ENCODE results near the gene CHAC1. TPM values are rescaled to one million over a fixed set of nuclear protein-coding genes. Genes with fewer than 3 reads are reported as not detected.
A peak's percentile ranks its signal among the peaks of the same experiment; 100 is the strongest.

The CHAC1 gene
- total and polyA plus RNA-seq, 2 of the 13 experiments (the other 11 are each of a cell fraction or from before 2014, with no cell fraction given), result 0.44 TPM; not detected in 1

GRCh38 chr15:40929660-40930429 lies 23.4 kb upstream of the CHAC1 start (continued):
- no peak; the same call in none of the 2 replicates for TF ChIP-seq ZNF687 (CRISPR knock-in tag; IDR thresholded peaks at IDR 0.05)
- TF ChIP-seq FOXO4 (CRISPR knock-in tag; conservative IDR thresholded peaks at IDR 0.05), result 0 out of 2 replicates have a peak, but pooled peaks have one; percentile 33
- peak; percentile 99 for TF ChIP-seq ZNF800 (CRISPR knock-in tag; IDR thresholded peaks at IDR 0.05)
- TF ChIP-seq TOE1 (CRISPR knock-in tag; IDR thresholded peaks at IDR 0.05), result no peak
- no peak for TF ChIP-seq KLF16 (CRISPR knock-in tag; IDR thresholded peaks at IDR 0.05)
- TF ChIP-seq ZNF777 (CRISPR knock-in tag; IDR thresholded peaks at IDR 0.05), result peak; percentile 74
- peak; percentile 14 for TF ChIP-seq ZEB1 (IDR thresholded peaks at IDR 0.05; ENCODE audit: insufficient replicate concordance, low read depth)
- TF ChIP-seq TCF12 (IDR thresholded peaks at IDR 0.05), result no peak
- 0 out of 2 replicates have a peak, but pooled peaks have one; percentile 32 for TF ChIP-seq TCF12 (CRISPR knock-in tag; IDR thresholded peaks at IDR 0.05)
- TF ChIP-seq ZNF816 (CRISPR knock-in tag; IDR thresholded peaks at IDR 0.05; ENCODE audit: borderline replicate concordance), result 0 out of 2 replicates have a peak, but pooled peaks have one; percentile 35
- no peak for TF ChIP-seq CERS6 (CRISPR knock-in tag; IDR thresholded peaks at IDR 0.05)
- TF ChIP-seq ELF1 (CRISPR knock-in tag; IDR thresholded peaks at IDR 0.05), result no peak
- 0 out of 2 replicates have a peak, but pooled peaks have one; percentile 44 for TF ChIP-seq ZNF451 (CRISPR knock-in tag; IDR thresholded peaks at IDR 0.05)
- TF ChIP-seq ZGPAT (CRISPR knock-in tag; IDR thresholded peaks at IDR 0.05), result 0 out of 2 replicates have a peak, but pooled peaks have one; percentile 5
- 0 out of 2 replicates have a peak, but pooled peaks have one; percentile 24 for TF ChIP-seq RFXAP (CRISPR knock-in tag; IDR thresholded peaks at IDR 0.05; ENCODE audit: borderline replicate concordance)
- 0 out of 2 replicates have a peak, but pooled peaks have one; percentile 7 for TF ChIP-seq SALL1 (CRISPR knock-in tag; IDR thresholded peaks at IDR 0.05)
- TF ChIP-seq ZNF776 (CRISPR knock-in tag; IDR thresholded peaks at IDR 0.05), result 0 out of 2 replicates have a peak, but pooled peaks have one; percentile 60
